Glutamatergic neuron (in vitro differentiated cells): ENCODE results near the gene ADAMTSL1. TPM values are rescaled to one million over a fixed set of nuclear protein-coding genes. Genes with fewer than 3 reads are reported as not detected.

Source experiments
- DNase-seq: peaks from one replicate; pipeline ENCODE4 v3.0.0; 2022
- H3K27ac Mint-ChIP-seq: one replicate; pipeline ENCODE4 v1.8.0; 2020; ENCODE audit warnings: mild to moderate bottlenecking, mixed read lengths, inconsistent platforms; ENCODE audit not compliant: unreplicated experiment
- H3K27me3 Mint-ChIP-seq: one replicate; pipeline ENCODE4 v1.8.0; 2020; ENCODE audit warnings: mild to moderate bottlenecking, moderate library complexity, mixed read lengths, inconsistent platforms; ENCODE audit not compliant: unreplicated experiment
- H3K36me3 Mint-ChIP-seq: one replicate; pipeline ENCODE4 v1.8.0; 2020; ENCODE audit warnings: mild to moderate bottlenecking, mixed read lengths, inconsistent platforms; ENCODE audit not compliant: unreplicated experiment
- H3K4me1 Mint-ChIP-seq: one replicate; pipeline ENCODE4 v1.8.0; 2020; ENCODE audit warnings: mild to moderate bottlenecking, low read depth, mixed read lengths, inconsistent platforms; ENCODE audit not compliant: unreplicated experiment
- H3K4me3 Mint-ChIP-seq: one replicate; pipeline ENCODE4 v1.8.0; 2020; ENCODE audit warnings: mild to moderate bottlenecking, mixed read lengths, inconsistent platforms; ENCODE audit not compliant: unreplicated experiment
- H3K9me3 Mint-ChIP-seq: one replicate; pipeline ENCODE4 v1.8.0; 2020; ENCODE audit warnings: mild to moderate bottlenecking, moderate library complexity, mixed read lengths, inconsistent platforms; ENCODE audit not compliant: unreplicated experiment
- total RNA-seq: library from RNA; stranded (reverse); fragmentation: NEBNext Ultra II Directional; extraction: Animal tissue kit (Norgen Biotek cat#: 25700); gene quantifications from one replicate; pipeline ENCODE4 v1.2.1, GENCODE V29; 2021; ENCODE audit not compliant: unreplicated experiment
- TF ChIP-seq, protein P1 (sequence below): fragments of 200-600 bp; sonication (generic); IDR thresholded peaks from one replicate; pipeline ENCODE4 v1.5.0; 2021; ENCODE audit not compliant: partially characterized antibody, unreplicated experiment

Gene ADAMTSL1
- total RNA-seq, 1 donor from 2014 or later: 0.91 TPM

- TF ChIP-seq, protein P1, sequence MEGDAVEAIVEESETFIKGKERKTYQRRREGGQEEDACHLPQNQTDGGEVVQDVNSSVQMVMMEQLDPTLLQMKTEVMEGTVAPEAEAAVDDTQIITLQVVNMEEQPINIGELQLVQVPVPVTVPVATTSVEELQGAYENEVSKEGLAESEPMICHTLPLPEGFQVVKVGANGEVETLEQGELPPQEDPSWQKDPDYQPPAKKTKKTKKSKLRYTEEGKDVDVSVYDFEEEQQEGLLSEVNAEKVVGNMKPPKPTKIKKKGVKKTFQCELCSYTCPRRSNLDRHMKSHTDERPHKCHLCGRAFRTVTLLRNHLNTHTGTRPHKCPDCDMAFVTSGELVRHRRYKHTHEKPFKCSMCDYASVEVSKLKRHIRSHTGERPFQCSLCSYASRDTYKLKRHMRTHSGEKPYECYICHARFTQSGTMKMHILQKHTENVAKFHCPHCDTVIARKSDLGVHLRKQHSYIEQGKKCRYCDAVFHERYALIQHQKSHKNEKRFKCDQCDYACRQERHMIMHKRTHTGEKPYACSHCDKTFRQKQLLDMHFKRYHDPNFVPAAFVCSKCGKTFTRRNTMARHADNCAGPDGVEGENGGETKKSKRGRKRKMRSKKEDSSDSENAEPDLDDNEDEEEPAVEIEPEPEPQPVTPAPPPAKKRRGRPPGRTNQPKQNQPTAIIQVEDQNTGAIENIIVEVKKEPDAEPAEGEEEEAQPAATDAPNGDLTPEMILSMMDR: no peak
- Mint-ChIP-seq H3K9me3 (peaks cover 2% of the 10 kb centered on the region), H3K36me3 (no peaks in the 10 kb centered on the region), H3K27me3 (peaks cover 5% of the 10 kb centered on the region), H3K27ac (no peak overlapping the region), H3K4me3 (peak overlapping the region; percentile 35), H3K4me1 (peaks cover 3% of the 10 kb centered on the region)
- no peak for DNase-seq
These were observed 36.4 kb upstream of the ADAMTSL1 start for GRCh38 chr9:18437315-18438201.

- DNase-seq: peak; percentile 49
- H3K4me1 Mint-ChIP-seq: peaks cover 3% of the 10 kb centered on the region
- H3K4me3 Mint-ChIP-seq: peak overlapping the region; percentile 80
- H3K27ac Mint-ChIP-seq: no peak overlapping the region
- TF ChIP-seq, protein P1: no peak
- H3K36me3 Mint-ChIP-seq: no peaks in the 10 kb centered on the region
- H3K9me3 Mint-ChIP-seq: peaks cover 2% of the 10 kb centered on the region
- H3K27me3 Mint-ChIP-seq: peaks cover 5% of the 10 kb centered on the region
These were observed 35.5 kb upstream of the ADAMTSL1 start for GRCh38 chr9:18438300-18438925.

DNA sequence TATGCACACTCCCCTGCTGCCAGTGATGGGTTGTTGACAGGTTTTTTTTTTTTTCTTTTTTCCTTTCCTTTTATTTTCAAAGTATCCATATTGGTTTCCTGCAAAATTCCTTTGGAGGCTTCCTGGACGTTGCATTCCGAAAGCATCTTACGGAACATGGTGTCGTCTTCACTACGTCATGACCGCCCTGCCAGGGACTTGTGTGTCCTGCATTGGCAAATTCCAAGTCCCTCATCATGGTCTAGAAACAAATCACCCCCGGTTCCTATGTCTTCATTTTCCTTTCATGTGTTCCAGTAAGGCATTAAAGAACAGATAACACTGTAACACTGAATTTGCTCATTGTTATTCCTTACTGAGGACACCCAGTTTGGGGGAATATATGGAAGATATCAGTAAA is 35.0 kb upstream of the ADAMTSL1 start:
- TF ChIP-seq, protein P1: no peak
- Mint-ChIP-seq H3K9me3 (peaks cover 2% of the 10 kb centered on the region), H3K4me3 (peak overlapping the region; percentile 80), H3K36me3 (no peaks in the 10 kb centered on the region), H3K27ac (no peak overlapping the region), H3K4me1 (peaks cover 3% of the 10 kb centered on the region), H3K27me3 (peaks cover 5% of the 10 kb centered on the region)
- DNase-seq: no peak

DNA sequence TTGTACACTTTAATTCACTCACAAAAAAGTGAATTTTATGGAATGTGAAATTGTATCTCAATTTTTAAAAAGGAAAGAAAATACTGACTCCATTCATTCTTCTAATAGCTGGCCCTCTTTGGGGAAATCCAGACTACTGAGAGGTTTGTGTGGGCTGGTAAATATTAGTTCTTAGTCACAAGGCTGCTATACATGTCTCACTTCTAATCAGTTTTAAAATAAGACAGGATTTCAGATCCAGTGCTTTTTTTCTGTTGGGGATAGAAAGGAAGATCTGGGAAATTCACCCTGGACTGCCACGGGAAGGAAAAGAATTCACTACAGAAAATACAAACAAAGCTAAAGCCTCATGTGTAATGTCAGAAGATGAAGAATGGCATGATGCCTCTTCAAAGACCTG is 32.7 kb upstream of the ADAMTSL1 start:
- Mint-ChIP-seq H3K4me3 (no peak overlapping the region), H3K4me1 (peaks cover 3% of the 10 kb centered on the region), H3K27me3 (peaks cover 5% of the 10 kb centered on the region), H3K27ac (no peak overlapping the region), H3K36me3 (no peaks in the 10 kb centered on the region), H3K9me3 (peaks cover 2% of the 10 kb centered on the region)
- no peak for DNase-seq
- TF ChIP-seq, protein P1: no peak
